ENCODE data around the gene ENPP4.

Gene ENPP4

GRCh38 chr6:46098678-46099077 is 31.1 kb upstream of the ENPP4 start:
- ChIA-PET CTCF (interaction anchor here (0.8 kb wide), 1 partner anchor 19 kb away, joined by 3 read pairs; no protein-coding TSS in a partner anchor), POLR2A (no interaction called here)
- Histone ChIP-seq H3K4me1 (ENCODE audit: control insufficient read depth, insufficient read depth, low read length) (no peaks in the 10 kb centered on the region; the same call in 1 of the 2 replicates), H3K9me3 (ENCODE audit: control insufficient read depth, insufficient read depth, low read depth, low read length) (no peaks in the 10 kb centered on the region; the same call in 1 of the 2 replicates), H3K27ac (ENCODE audit: extremely low read depth, low read depth, low read length) (no peak overlapping the region), H3K4me3 (ENCODE audit: low read depth, low read length) (no peak overlapping the region), H3K36me3 (ENCODE audit: control insufficient read depth in 2 of 2, insufficient read depth in 1 of 2, low read length in 2 of 2) (no peaks in the 10 kb centered on the region)
- TF ChIP-seq ZNF18 (tag by site-specific recombination; IDR thresholded peaks at IDR 0.05) (peak; percentile 80), ZNF626 (tag by site-specific recombination; IDR thresholded peaks at IDR 0.05) (no peak)

GRCh38 chr6:46099952-46100351 is 29.8 kb upstream of the ENPP4 start:
- ChIA-PET CTCF (interaction anchor here (2.1 kb wide), 1 partner anchor 9 kb away, joined by 8 read pairs; no protein-coding TSS in a partner anchor), POLR2A (no interaction called here)
- no peaks in the 10 kb centered on the region; the same call in 1 of the 2 replicates for H3K4me1 ChIP-seq (ENCODE audit: control insufficient read depth, insufficient read depth, low read length)
- TF ChIP-seq REPIN1 (tag by site-specific recombination; IDR thresholded peaks at IDR 0.05; ENCODE audit: low read depth) (no peak), REST (tag by site-specific recombination; IDR thresholded peaks at IDR 0.05) (no peak), ZNF133 (tag by site-specific recombination; IDR thresholded peaks at IDR 0.05) (no peak), ZNF514 (tag by site-specific recombination; IDR thresholded peaks at IDR 0.05) (no peak), ZNF155 (tag by site-specific recombination; IDR thresholded peaks at IDR 0.05) (no peak), ZNF18 (tag by site-specific recombination; IDR thresholded peaks at IDR 0.05) (no peak), KLF8 (tag by site-specific recombination; IDR thresholded peaks at IDR 0.05) (no peak), ZNF621 (tag by site-specific recombination; IDR thresholded peaks at IDR 0.05) (no peak), ZNF830 (tag by site-specific recombination; IDR thresholded peaks at IDR 0.05; ENCODE audit: low read depth) (no peak), ZNF704 (tag by site-specific recombination; IDR thresholded peaks at IDR 0.05) (no peak), ZNF157 (tag by site-specific recombination; IDR thresholded peaks at IDR 0.05) (no peak), IKZF3 (tag by site-specific recombination; IDR thresholded peaks at IDR 0.05) (no peak), SALL2 (tag by site-specific recombination; IDR thresholded peaks at IDR 0.05; ENCODE audit: borderline replicate concordance) (no peak), ZNF707 (tag by site-specific recombination; IDR thresholded peaks at IDR 0.05) (no peak), ZNF23 (tag by site-specific recombination; IDR thresholded peaks at IDR 0.05; ENCODE audit: borderline replicate concordance) (no peak), ZNF626 (tag by site-specific recombination; IDR thresholded peaks at IDR 0.05) (no peak), ZNF623 (tag by site-specific recombination; IDR thresholded peaks at IDR 0.05) (no peak), ZNF10 (tag by site-specific recombination; IDR thresholded peaks at IDR 0.05) (no peak), ZNF692 (tag by site-specific recombination; IDR thresholded peaks at IDR 0.05) (no peak)
- no peaks in the 10 kb centered on the region for H3K9me3 ChIP-seq (ENCODE audit: control insufficient read depth, insufficient read depth, low read depth, low read length)
- H3K36me3 ChIP-seq (ENCODE audit: control insufficient read depth in 2 of 2, insufficient read depth in 1 of 2, low read length in 2 of 2), result no peaks in the 10 kb centered on the region
- H3K4me3 ChIP-seq (ENCODE audit: low read depth, low read length), result no peak overlapping the region
- H3K27ac ChIP-seq (ENCODE audit: extremely low read depth, low read depth, low read length), result no peak overlapping the region
